Right cardiac atrium (tissue), 5 donors: ENCODE results near the gene PILRA. TPM values are rescaled to one million over a fixed set of nuclear protein-coding genes. Genes with fewer than 3 reads are reported as not detected.

Experiments
- polyA plus RNA-seq: library from polyadenylated mRNA; stranded (reverse); fragments of 200-250 nt; gene quantifications from one replicate; pipeline ENCODE4 v1.2.3, GENCODE V29; 2013
- total RNA-seq, 4 donors: library from RNA; stranded (reverse); fragmentation: NEBNext Ultra II Directional; extraction: Animal tissue kit (Norgen Biotek cat#: 25700); gene quantifications; one replicate each; pipeline ENCODE4 v1.2.1, GENCODE V29; 2021
- donor health status: healthy with polysubstance abuse.
- donor health status: DM: no; HTN: yes; CAD: no.
- donor health status: DM: no; HTN: no; CAD: no.
- donor health status: DM: no; HTN: yes; CAD: no; lungs with severe emphysema.
- donor health status: DM: yes; HTN: yes; CAD: no.

The PILRA gene
- total and polyA plus RNA-seq, 5 donors, result 2.3 to 5.3 (median 4.8) TPM

Other genes starting within 250 kb of the PILRA start
- gene MBLAC1, start 246.5 kb upstream of the PILRA start, total RNA-seq, result 1 to 10 TPM; 3.0 to 4.4 (median 3.5) TPM
- 4.6 TPM for gene MBLAC1, start 246.5 kb upstream of the PILRA start, polyA plus RNA-seq
- 100 to 1,000 TPM in 2 of 4 donors, 10 to 100 TPM in 2; 88.7 to 118 (median 108) TPM for gene LAMTOR4, start 224.6 kb upstream of the PILRA start, total RNA-seq
- 193 TPM for gene LAMTOR4, start 224.6 kb upstream of the PILRA start, polyA plus RNA-seq
- gene TRAPPC14, start 214.8 kb upstream of the PILRA start, total RNA-seq, result 10 to 100 TPM in 2 of 4 donors, 1 to 10 TPM in 2; 7.2 to 11.5 (median 9.7) TPM
- 7.7 TPM for gene TRAPPC14, start 214.8 kb upstream of the PILRA start, polyA plus RNA-seq
- 1 to 10 TPM; 2.0 to 3.5 (median 2.3) TPM for gene GAL3ST4, start 204.9 kb upstream of the PILRA start, total RNA-seq
- gene GAL3ST4, start 204.9 kb upstream of the PILRA start, polyA plus RNA-seq, result 1.7 TPM
- gene GPC2, start 196.1 kb upstream of the PILRA start, total RNA-seq, result under 1 TPM; 0.09 to 0.78 (median 0.29) TPM
- 0.38 TPM for gene GPC2, start 196.1 kb upstream of the PILRA start, polyA plus RNA-seq
- 1 to 10 TPM in 1 of 4 donors, under 1 TPM in 2, not detected in 1; 0.64 to 1.1 (median 0.91) TPM for gene STAG3, start 195.6 kb upstream of the PILRA start, total RNA-seq
- 0.41 TPM for gene STAG3, start 195.6 kb upstream of the PILRA start, polyA plus RNA-seq
- gene PVRIG, start 153.5 kb upstream of the PILRA start, total RNA-seq, result not detected
- 0.07 TPM for gene PVRIG, start 153.5 kb upstream of the PILRA start, polyA plus RNA-seq
- gene SPDYE3, start 65.8 kb upstream of the PILRA start, total RNA-seq, result not detected
- gene SPDYE3, start 65.8 kb upstream of the PILRA start, polyA plus RNA-seq, result 0.20 TPM
- gene PILRB, start 15.4 kb upstream of the PILRA start, total RNA-seq, result 10 to 100 TPM; 13.2 to 15.6 (median 13.7) TPM
- gene PILRB, start 15.4 kb upstream of the PILRA start, polyA plus RNA-seq, result 18.1 TPM
- 1 to 10 TPM; 3.5 to 5.3 (median 4.4) TPM for gene ZCWPW1, start 55.2 kb downstream of the PILRA start, total RNA-seq
- 4.9 TPM for gene ZCWPW1, start 55.2 kb downstream of the PILRA start, polyA plus RNA-seq
- gene MEPCE, start 56.3 kb downstream of the PILRA start, total RNA-seq, result 10 to 100 TPM; 18.7 to 24.6 (median 23.2) TPM
- 20.4 TPM for gene MEPCE, start 56.3 kb downstream of the PILRA start, polyA plus RNA-seq
- 10 to 100 TPM; 14.8 to 17.7 (median 16.5) TPM for gene PPP1R35, start 63.0 kb downstream of the PILRA start, total RNA-seq
- 20.3 TPM for gene PPP1R35, start 63.0 kb downstream of the PILRA start, polyA plus RNA-seq
- gene SPACDR, start 90.8 kb downstream of the PILRA start, total RNA-seq, result under 1 TPM in 1 of 4 donors, not detected in 3; 0.44 TPM
- gene SPACDR, start 90.8 kb downstream of the PILRA start, polyA plus RNA-seq, result 0.11 TPM
- 10 to 100 TPM; 36.7 to 63.6 (median 48.6) TPM for gene TSC22D4, start 105.7 kb downstream of the PILRA start, total RNA-seq
- 61.2 TPM for gene TSC22D4, start 105.7 kb downstream of the PILRA start, polyA plus RNA-seq
- 1 to 10 TPM in 1 of 4 donors, under 1 TPM in 3; 0.39 to 1.1 (median 0.65) TPM for gene NYAP1, start 110.4 kb downstream of the PILRA start, total RNA-seq
- 0.79 TPM for gene NYAP1, start 110.4 kb downstream of the PILRA start, polyA plus RNA-seq
- 10 to 100 TPM; 18.4 to 26.3 (median 23.1) TPM for gene AGFG2, start 165.7 kb downstream of the PILRA start, total RNA-seq
- gene AGFG2, start 165.7 kb downstream of the PILRA start, polyA plus RNA-seq, result 17.3 TPM
- 1 to 10 TPM in 2 of 4 donors, under 1 TPM in 1, not detected in 1; 0.81 to 1.4 (median 1.3) TPM for gene SAP25, start 200.4 kb downstream of the PILRA start, total RNA-seq
- gene SAP25, start 200.4 kb downstream of the PILRA start, polyA plus RNA-seq, result 0.79 TPM
- gene LRCH4, start 212.6 kb downstream of the PILRA start, total RNA-seq, result 10 to 100 TPM; 29.0 to 36.0 (median 32.4) TPM
- gene LRCH4, start 212.6 kb downstream of the PILRA start, polyA plus RNA-seq, result 33.4 TPM
- 1 to 10 TPM in 1 of 4 donors, under 1 TPM in 2, not detected in 1; 0.74 to 1.0 (median 0.76) TPM for gene FBXO24, start 212.8 kb downstream of the PILRA start, total RNA-seq
- gene FBXO24, start 212.8 kb downstream of the PILRA start, polyA plus RNA-seq, result 0.27 TPM
- 10 to 100 TPM; 44.0 to 81.7 (median 57.4) TPM for gene PCOLCE, start 228.9 kb downstream of the PILRA start, total RNA-seq
- gene PCOLCE, start 228.9 kb downstream of the PILRA start, polyA plus RNA-seq, result 41.2 TPM
- gene MOSPD3, start 239.1 kb downstream of the PILRA start, total RNA-seq, result 10 to 100 TPM; 11.1 to 13.7 (median 11.9) TPM
- gene MOSPD3, start 239.1 kb downstream of the PILRA start, polyA plus RNA-seq, result 13.8 TPM